Osteoblast (primary cell): ENCODE results near the gene IGF1R. TPM values are rescaled to one million over a fixed set of nuclear protein-coding genes. Genes with fewer than 3 reads are reported as not detected.
A peak's percentile ranks its signal among the peaks of the same experiment; 100 is the strongest.

Experiments
- DNase-seq: peaks from one replicate; pipeline ENCODE4 v3.0.0; 2011; ENCODE audit warnings: low spot score, mixed read lengths; ENCODE audit not compliant: insufficient read length; ENCODE audit errors: missing footprints
- H2AFZ ChIP-seq: 2 replicates; pipeline ENCODE4 v1.6.0; 2011; ENCODE audit warnings: mild to moderate bottlenecking, low read length
- H3K27ac ChIP-seq: 2 replicates; pipeline ENCODE4 v1.5.1; 2011; ENCODE audit warnings: mild to moderate bottlenecking, low read depth, low read length, moderate library complexity
- H3K27me3 ChIP-seq: 2 replicates; pipeline ENCODE4 v1.6.0; 2012; ENCODE audit warnings: mild to moderate bottlenecking, control low read depth, inconsistent platforms, low read length, moderate library complexity; ENCODE audit not compliant: insufficient read depth
- H3K36me3 ChIP-seq: 2 replicates; pipeline ENCODE4 v1.5.1; 2011; ENCODE audit warnings: mild to moderate bottlenecking, low read length, control low read depth, moderate library complexity; ENCODE audit not compliant: insufficient read depth
- H3K4me1 ChIP-seq: 2 replicates; pipeline ENCODE4 v1.5.1; 2011; ENCODE audit warnings: mild to moderate bottlenecking, low read length, control low read depth, moderate library complexity; ENCODE audit not compliant: insufficient read depth
- H3K4me2 ChIP-seq: 2 replicates; pipeline ENCODE4 v1.6.0; 2011; ENCODE audit warnings: mild to moderate bottlenecking, low read length; ENCODE audit not compliant: insufficient read depth
- H3K4me3 ChIP-seq: fragments of 200-600 bp; sonication (generic); 3 replicates; pipeline ENCODE4 v1.5.1; 2012; ENCODE audit warnings: mild to moderate bottlenecking, low read length, inconsistent platforms; ENCODE audit not compliant: insufficient read depth
- H3K79me2 ChIP-seq: 2 replicates; pipeline ENCODE4 v1.6.0; 2012; ENCODE audit warnings: mild to moderate bottlenecking, low read length, control low read depth, inconsistent platforms; ENCODE audit not compliant: insufficient read depth
- H3K9me3 ChIP-seq: 2 replicates; pipeline ENCODE4 v1.5.1; 2011; ENCODE audit warnings: low read depth, low read length, control low read depth
- H4K20me1 ChIP-seq: 2 replicates; pipeline ENCODE4 v1.6.0; 2012; ENCODE audit warnings: mild to moderate bottlenecking, low read length, control low read depth; ENCODE audit not compliant: insufficient read depth
- total RNA-seq: library from RNA; depleted of rRNA; stranded (reverse); fragments of >200 nt; gene quantifications from 2 replicates; pipeline ENCODE4 v1.2.3, GENCODE V29; 2012
- TF ChIP-seq, protein P1 (sequence below): IDR thresholded peaks from 2 replicates; pipeline ENCODE4 v1.5.1; 2011; ENCODE audit warnings: mild to moderate bottlenecking, low read depth, low read length, moderate library complexity; ENCODE audit errors: extremely low read depth

The IGF1R gene
- total RNA-seq, 1 donor = 18.8 TPM

DNA sequence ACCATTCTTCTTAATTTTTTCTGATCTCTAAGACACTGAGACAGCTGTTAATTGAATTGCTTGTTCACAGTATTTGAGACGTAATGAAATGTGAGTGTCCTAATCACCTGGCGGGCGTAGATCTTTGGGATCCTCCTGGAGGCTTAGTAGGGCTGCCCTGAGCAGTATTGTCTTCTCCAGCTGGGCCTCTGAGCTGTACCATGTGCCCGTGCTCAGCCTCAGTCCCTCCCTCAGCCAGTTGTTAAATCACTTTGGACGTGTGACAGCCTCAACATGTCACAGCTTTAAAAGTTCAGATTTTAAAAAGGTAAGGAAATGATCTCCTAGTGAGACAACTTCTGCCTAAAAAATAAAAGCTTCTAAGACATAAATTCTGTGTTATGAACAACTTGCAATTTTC lies 35.5 kb downstream of the IGF1R start:
- Histone ChIP-seq H3K79me2 (peaks cover 84% of the 10 kb centered on the region), H3K4me2 (peak overlapping the region; percentile 61), H3K9me3 (no peaks in the 10 kb centered on the region), H2AFZ (no peak overlapping the region), H4K20me1 (peaks cover 37% of the 10 kb centered on the region), H3K4me1 (peaks cover 25% of the 10 kb centered on the region), H3K27ac (no peak overlapping the region), H3K27me3 (no peaks in the 10 kb centered on the region), H3K4me3 (no peak overlapping the region), H3K36me3 (no peaks in the 10 kb centered on the region)
- no peak for DNase-seq
- TF ChIP-seq, protein P1, sequence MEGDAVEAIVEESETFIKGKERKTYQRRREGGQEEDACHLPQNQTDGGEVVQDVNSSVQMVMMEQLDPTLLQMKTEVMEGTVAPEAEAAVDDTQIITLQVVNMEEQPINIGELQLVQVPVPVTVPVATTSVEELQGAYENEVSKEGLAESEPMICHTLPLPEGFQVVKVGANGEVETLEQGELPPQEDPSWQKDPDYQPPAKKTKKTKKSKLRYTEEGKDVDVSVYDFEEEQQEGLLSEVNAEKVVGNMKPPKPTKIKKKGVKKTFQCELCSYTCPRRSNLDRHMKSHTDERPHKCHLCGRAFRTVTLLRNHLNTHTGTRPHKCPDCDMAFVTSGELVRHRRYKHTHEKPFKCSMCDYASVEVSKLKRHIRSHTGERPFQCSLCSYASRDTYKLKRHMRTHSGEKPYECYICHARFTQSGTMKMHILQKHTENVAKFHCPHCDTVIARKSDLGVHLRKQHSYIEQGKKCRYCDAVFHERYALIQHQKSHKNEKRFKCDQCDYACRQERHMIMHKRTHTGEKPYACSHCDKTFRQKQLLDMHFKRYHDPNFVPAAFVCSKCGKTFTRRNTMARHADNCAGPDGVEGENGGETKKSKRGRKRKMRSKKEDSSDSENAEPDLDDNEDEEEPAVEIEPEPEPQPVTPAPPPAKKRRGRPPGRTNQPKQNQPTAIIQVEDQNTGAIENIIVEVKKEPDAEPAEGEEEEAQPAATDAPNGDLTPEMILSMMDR = no peak

GRCh38 chr15:98684436-98684835 lies 36.1 kb downstream of the IGF1R start:
- peak; percentile 91 for DNase-seq
- Histone ChIP-seq H3K9me3 (no peaks in the 10 kb centered on the region), H3K79me2 (peaks cover 79% of the 10 kb centered on the region), H3K4me3 (peak overlapping the region; percentile 2), H3K4me2 (peak overlapping the region; percentile 61), H2AFZ (peak overlapping the region; percentile 37), H3K27me3 (no peaks in the 10 kb centered on the region), H4K20me1 (peaks cover 36% of the 10 kb centered on the region), H3K4me1 (peaks cover 26% of the 10 kb centered on the region), H3K36me3 (no peaks in the 10 kb centered on the region), H3K27ac (peak overlapping the region; percentile 55)
- TF ChIP-seq, protein P1 = no peak

GRCh38 chr15:98684995-98685525 lies 36.7 kb downstream of the IGF1R start:
- Histone ChIP-seq H3K4me1 (peaks cover 32% of the 10 kb centered on the region), H3K27ac (peak overlapping the region; percentile 55), H3K36me3 (no peaks in the 10 kb centered on the region), H3K79me2 (peaks cover 80% of the 10 kb centered on the region), H2AFZ (no peak overlapping the region), H3K4me3 (peak overlapping the region; percentile 8), H3K27me3 (no peaks in the 10 kb centered on the region), H3K9me3 (no peaks in the 10 kb centered on the region), H3K4me2 (peak overlapping the region; percentile 61), H4K20me1 (peaks cover 39% of the 10 kb centered on the region)
- DNase-seq = no peak
- TF ChIP-seq, protein P1 = no peak

DNA sequence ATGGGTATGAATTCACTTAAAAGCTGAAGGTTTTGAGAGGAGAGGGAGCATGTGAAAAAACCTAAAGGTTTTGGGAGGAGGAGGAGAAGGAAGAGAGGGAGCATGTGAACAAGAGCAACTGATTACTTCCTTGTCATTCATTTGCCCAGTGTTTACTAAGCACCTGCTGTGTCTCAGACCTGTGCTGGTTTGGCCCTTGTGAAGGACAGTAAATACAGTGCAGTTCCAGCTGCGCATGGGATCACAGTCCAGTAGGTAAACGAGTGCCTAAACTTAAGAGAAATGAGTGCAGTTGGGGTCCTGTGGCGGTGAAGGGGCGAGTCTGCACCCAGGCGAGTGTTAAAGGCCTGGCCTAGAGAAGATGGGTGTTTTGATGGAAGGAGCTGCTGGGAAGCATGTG lies 38.6 kb downstream of the IGF1R start:
- H3K4me1 ChIP-seq = peaks cover 43% of the 10 kb centered on the region
- no peak overlapping the region for H3K27ac ChIP-seq
- no peaks in the 10 kb centered on the region for H3K36me3 ChIP-seq
- H3K79me2 ChIP-seq = peaks cover 78% of the 10 kb centered on the region
- no peaks in the 10 kb centered on the region for H3K9me3 ChIP-seq
- peaks cover 37% of the 10 kb centered on the region for H4K20me1 ChIP-seq
- H3K27me3 ChIP-seq = no peaks in the 10 kb centered on the region
- DNase-seq = no peak
- H3K4me3 ChIP-seq = no peak overlapping the region
- H3K4me2 ChIP-seq = no peak overlapping the region
- no peak overlapping the region for H2AFZ ChIP-seq
- TF ChIP-seq, protein P1 = no peak
